Psoas muscle (tissue), 8 donors: ENCODE measurements around the gene HTT. TPM values are rescaled to one million over a fixed set of nuclear protein-coding genes. Genes with fewer than 3 reads are reported as not detected.

Source experiments
- ATAC-seq, 4 donors: fragments of 200-7000 bp; cut with Tn5 transposase; one replicate each; pipeline ENCODE4 v1.9.1; 2020; ENCODE audit warnings: moderate library complexity in 3 of 4, mild to moderate bottlenecking in 2 of 4
- DNase-seq, 2 donors: peaks; one replicate each; pipeline ENCODE4 v3.0.0-alpha.2; 2020
- H3K27ac ChIP-seq: fragments of 200-600 bp; one replicate; pipeline ENCODE4 v1.8.0; 2022
- H3K27me3 ChIP-seq, 3 donors: fragments of 200-600 bp in 1 of 3; one replicate each; pipeline versions ENCODE4 v1.6.1 to v1.8.0; 2013 to 2022; ENCODE audit warnings: low read length in 2 of 3, mild to moderate bottlenecking in 2 of 3, moderate library complexity in 1 of 3; ENCODE audit not compliant: insufficient read depth in 3 of 3
- H3K36me3 ChIP-seq, 2 donors: fragments of 200-600 bp in 1 of 2; one replicate each; pipeline versions ENCODE4 v1.6.1 to v1.8.0; 2013 to 2022; ENCODE audit warnings: low read depth in 1 of 2, mild to moderate bottlenecking in 1 of 2, moderate library complexity in 1 of 2; ENCODE audit not compliant: insufficient read depth in 1 of 2
- H3K4me1 ChIP-seq: fragments of 200-600 bp; one replicate; pipeline ENCODE4 v1.8.0; 2022
- H3K4me3 ChIP-seq: fragments of 200-600 bp; one replicate; pipeline ENCODE4 v1.8.0; 2022; ENCODE audit warnings: mild to moderate bottlenecking
- H3K9me3 ChIP-seq: fragments of 200-600 bp; one replicate; pipeline ENCODE4 v1.8.0; 2022
- CTCF ChIP-seq: fragments of 200-600 bp; IDR thresholded peaks from one replicate; pipeline ENCODE4 v1.8.0; 2022; ENCODE audit warnings: antibody characterized with exemption
- WGBS, 3 donors: extraction: QIAGEN DNeasy Blood & Tissue Kit; methylation state at CpG; one replicate each; pipeline versions ENCODE4 v1.1.6 to v1.1.7; 2013; 5-methylcytosine and 5-hydroxymethylcytosine counted together
- intact Hi-C, 2 donors: fragments of 100-400 bp; cut with DNase I; formaldehyde crosslinking; loops; one replicate each; pipeline versions ENCODE4 v1.11.0 to v1.14.2; 2022
- polyA plus RNA-seq, 3 donors: library from polyadenylated mRNA; stranded (reverse); fragments of 200-250 nt; gene quantifications; one replicate each; pipeline ENCODE4 v1.2.3, GENCODE V29; 2013
- total RNA-seq, 4 donors: library from RNA; stranded (reverse); fragmentation: NEBNext Ultra II Directional in 2 of 4; extraction: Animal tissue kit (Norgen Biotek cat#: 25700) in 2 of 4; gene quantifications; one replicate each; pipeline versions ENCODE4 v1.2.1 to v1.2.4, GENCODE V29; 2021 to 2023
- donor health status: healthy with polysubstance abuse.
- donor health status: DM: no; HTN: no; CAD: no; lungs with moderate emphysema.
- donor health status: Bipolar disorder and iron deficiency.
- donor health status: healthy.
- donor health status: DM: yes; HTN: yes; CAD: no.
- donor health status: DM: no; HTN: no; CAD: no.
- donor health status: DM: no; HTN: no; CAD: no.
- donor health status: DM: yes; HTN: yes; CAD: no.

Gene HTT
- total and polyA plus RNA-seq, 7 donors: 6.7 to 39.9 (median 29.6) TPM

- intact Hi-C loops: loop anchor here (5.0 kb wide), 3 partner anchors 92 to 242 kb away; partner anchors contain the start of genes HGFAC (in 1 of the 2) and RGS12 (in 1 of the 2)
- DNase-seq: peak; percentile 49 to 80
- no peaks in the 10 kb centered on the region for H3K9me3 ChIP-seq
- peak overlapping the region; percentile 75 for H3K27ac ChIP-seq
- peaks cover 52% of the 10 kb centered on the region for H3K4me1 ChIP-seq
- no peaks in the 10 kb centered on the region for H3K27me3 ChIP-seq
- peaks cover 0 to 31% of the 10 kb centered on the region in 2 donors for H3K36me3 ChIP-seq
- ATAC-seq: peak; percentile 33 to 56 (median 46)
- 52 to 86% (median 57%) methylated on average over 17 of the region's 17 CpGs for WGBS, 3 donors
- H3K4me3 ChIP-seq: peak overlapping the region; percentile 33
- TF ChIP-seq CTCF: no peak
These were observed 125.4 kb downstream of the HTT start for GRCh38 chr4:3199653-3200422.

GRCh38 chr4:3200423-3201090 lies 126.1 kb downstream of the HTT start:
- intact Hi-C loops: loop anchor here in 1 of 2 donors (5.0 kb wide), 1 partner anchor 92 kb away; the partner anchor contains the start of gene RGS12
- no peaks in the 10 kb centered on the region for H3K9me3 ChIP-seq
- DNase-seq (no peak), ATAC-seq (peak in 1 of 4 donors; percentile 5)
- 79 to 91% (median 83%) methylated on average over 8 of the region's 8 CpGs for WGBS, 3 donors
- no peaks in the 10 kb centered on the region for H3K27me3 ChIP-seq
- no peak for TF ChIP-seq CTCF
- H3K4me3 ChIP-seq: no peak overlapping the region
- peaks cover 52% of the 10 kb centered on the region for H3K4me1 ChIP-seq
- H3K27ac ChIP-seq: peak overlapping the region; percentile 75
- H3K36me3 ChIP-seq: peaks cover 0 to 23% of the 10 kb centered on the region in 2 donors

GRCh38 chr4:3201718-3202702 lies 127.5 kb downstream of the HTT start:
- Histone ChIP-seq H3K27me3 (no peaks in the 10 kb centered on the region), H3K27ac (peak overlapping the region; percentile 75), H3K36me3 (peaks cover 0 to 22% of the 10 kb centered on the region in 2 donors), H3K4me1 (peaks cover 52% of the 10 kb centered on the region), H3K9me3 (no peaks in the 10 kb centered on the region), H3K4me3 (no peak overlapping the region)
- no peak for TF ChIP-seq CTCF
- DNase-seq (no peak), ATAC-seq (peak; percentile 55 to 79 (median 74))
- intact Hi-C loops: loop anchor here in 1 of 2 donors (5.0 kb wide), 1 partner anchor 90 kb away; the partner anchor contains the start of gene RGS12
- WGBS, 3 donors: 65 to 81% (median 67%) methylated on average over 11 of the region's 11 CpGs
